PFSK-1 (cell line): ENCODE measurements around the gene FASTK.

Experiments
- POLR2AphosphoS5 ChIP-seq: IDR thresholded peaks from 2 replicates; pipeline ENCODE4 v1.6.1; 2012; ENCODE audit warnings: low read depth, mild to moderate bottlenecking, control low read depth, low read length, moderate library complexity
- REST ChIP-seq, 2 experiments: IDR thresholded peaks; 2 replicates each; pipeline versions ENCODE4 v1.6.1 to v1.8.0; 2011 to 2012; ENCODE audit warnings: low read depth in 2 of 2, low read length in 2 of 2, control low read depth in 1 of 2, inconsistent platforms in 1 of 2, mild to moderate bottlenecking in 1 of 2, moderate library complexity in 1 of 2; ENCODE audit not compliant: insufficient read depth in 1 of 2

- TF ChIP-seq POLR2AphosphoS5 (no peak), REST (IDR thresholded peaks at IDR 0.05; ENCODE audit: insufficient read depth in 1 of 2, low read depth in 2 of 2, low read length in 2 of 2) (no peak)
Observed at GRCh38 chr7:151031011-151031410, 49.6 kb downstream of the FASTK start.
